Glutamatergic neuron (in vitro differentiated cells): ENCODE data around the gene MAP3K6. TPM values are rescaled to one million over a fixed set of nuclear protein-coding genes. Genes with fewer than 3 reads are reported as not detected.

Source experiments
- DNase-seq: peaks from one replicate; pipeline ENCODE4 v3.0.0; 2022
- H3K27ac Mint-ChIP-seq: one replicate; pipeline ENCODE4 v1.8.0; 2020; ENCODE audit warnings: mild to moderate bottlenecking, mixed read lengths, inconsistent platforms; ENCODE audit not compliant: unreplicated experiment
- H3K27me3 Mint-ChIP-seq: one replicate; pipeline ENCODE4 v1.8.0; 2020; ENCODE audit warnings: mild to moderate bottlenecking, moderate library complexity, mixed read lengths, inconsistent platforms; ENCODE audit not compliant: unreplicated experiment
- H3K36me3 Mint-ChIP-seq: one replicate; pipeline ENCODE4 v1.8.0; 2020; ENCODE audit warnings: mild to moderate bottlenecking, mixed read lengths, inconsistent platforms; ENCODE audit not compliant: unreplicated experiment
- H3K4me1 Mint-ChIP-seq: one replicate; pipeline ENCODE4 v1.8.0; 2020; ENCODE audit warnings: mild to moderate bottlenecking, low read depth, mixed read lengths, inconsistent platforms; ENCODE audit not compliant: unreplicated experiment
- H3K4me3 Mint-ChIP-seq: one replicate; pipeline ENCODE4 v1.8.0; 2020; ENCODE audit warnings: mild to moderate bottlenecking, mixed read lengths, inconsistent platforms; ENCODE audit not compliant: unreplicated experiment
- H3K9me3 Mint-ChIP-seq: one replicate; pipeline ENCODE4 v1.8.0; 2020; ENCODE audit warnings: mild to moderate bottlenecking, moderate library complexity, mixed read lengths, inconsistent platforms; ENCODE audit not compliant: unreplicated experiment
- CTCF ChIP-seq: fragments of 200-600 bp; sonication (generic); IDR thresholded peaks from one replicate; pipeline ENCODE4 v1.5.0; 2021; ENCODE audit not compliant: partially characterized antibody, unreplicated experiment
- total RNA-seq: library from RNA; stranded (reverse); fragmentation: NEBNext Ultra II Directional; extraction: Animal tissue kit (Norgen Biotek cat#: 25700); gene quantifications from one replicate; pipeline ENCODE4 v1.2.1, GENCODE V29; 2021; ENCODE audit not compliant: unreplicated experiment

The MAP3K6 gene
- total RNA-seq, 1 donor from 2014 or later: 10.0 TPM

- Mint-ChIP-seq H3K9me3 (no peaks in the 10 kb centered on the region), H3K27ac (peak overlapping the region; percentile 81), H3K4me1 (peaks cover 22% of the 10 kb centered on the region), H3K4me3 (peak overlapping the region; percentile 49), H3K36me3 (no peaks in the 10 kb centered on the region), H3K27me3 (peaks cover 8% of the 10 kb centered on the region)
- peak; percentile 59 for DNase-seq
- TF ChIP-seq CTCF: peak; percentile 16
Measured at GRCh38 chr1:27306892-27307761, 59.6 kb downstream of the MAP3K6 start.

- H3K27ac Mint-ChIP-seq: peak overlapping the region; percentile 22
- H3K27me3 Mint-ChIP-seq: peaks cover 10% of the 10 kb centered on the region
- peaks cover 27% of the 10 kb centered on the region for H3K4me1 Mint-ChIP-seq
- TF ChIP-seq CTCF: no peak
- DNase-seq: no peak
- H3K4me3 Mint-ChIP-seq: no peak overlapping the region
- no peaks in the 10 kb centered on the region for H3K9me3 Mint-ChIP-seq
- H3K36me3 Mint-ChIP-seq: no peaks in the 10 kb centered on the region
Measured at GRCh38 chr1:27306071-27306470, 60.7 kb downstream of the MAP3K6 start.

Other genes with a start within 250 kb of the MAP3K6 start
- gene SLC9A1, start 211.8 kb downstream of the MAP3K6 start, total RNA-seq: 16.7 TPM
- 49.4 TPM for gene WDTC1, start 132.3 kb downstream of the MAP3K6 start, total RNA-seq
- gene TMEM222, start 44.8 kb downstream of the MAP3K6 start, total RNA-seq: 50.0 TPM
- 3.2 TPM for gene SYTL1, start 24.9 kb downstream of the MAP3K6 start, total RNA-seq
- gene FCN3, start 7.9 kb upstream of the MAP3K6 start, total RNA-seq: not detected
- gene CD164L2, start 16.4 kb upstream of the MAP3K6 start, total RNA-seq: not detected
- gene GPR3, start 25.7 kb upstream of the MAP3K6 start, total RNA-seq: 1.5 TPM
- 47.0 TPM for gene WASF2, start 123.2 kb upstream of the MAP3K6 start, total RNA-seq
- 131 TPM for gene AHDC1, start 237.2 kb upstream of the MAP3K6 start, total RNA-seq